H1 (cell line): ENCODE data around the gene TIAM2. TPM values are rescaled to one million over a fixed set of nuclear protein-coding genes. Genes with fewer than 3 reads are reported as not detected.

Source experiments
- CTCF ChIA-PET: fragments of 300-600 bp; sonication (Branson Sonifier 250); formaldehyde crosslinking; loops from one replicate; lab custom pipeline; 2021; ENCODE audit not compliant: partially characterized antibody; lab: Charles Lee
- POLR2A ChIA-PET: fragments of 300-600 bp; sonication (Branson Sonifier 250); formaldehyde crosslinking; loops from one replicate; lab custom pipeline; 2021; ENCODE audit warnings: inconsistent platforms; ENCODE audit not compliant: partially characterized antibody; lab: Charles Lee
- DNase-seq, 2 experiments: peaks; one replicate each; pipeline versions ENCODE4 v3.0.0 to v3.0.0-alpha.2; 2010 to 2022; ENCODE audit warnings: low spot score in 2 of 2, low read depth in 1 of 2, mixed read lengths in 1 of 2
- FAIRE-seq: peaks from 2 replicates; lab custom pipeline; 2011; peaks lifted over from hg19 to GRCh38; lab: Jason Lieb, UNC
- H2AFZ ChIP-seq: 2 replicates; pipeline ENCODE4 v1.8.1; 2012; ENCODE audit warnings: low read length, inconsistent platforms
- H2AK5ac ChIP-seq: 2 replicates; pipeline ENCODE4 v1.6.1; 2013; ENCODE audit warnings: low read depth, low read length
- H2BK120ac ChIP-seq: replicated peaks from 2 replicates; pipeline ENCODE3; 2013; ENCODE audit warnings: low read depth, low read length, inconsistent platforms
- H2BK12ac ChIP-seq: 2 replicates; pipeline ENCODE4 v1.6.1; 2013; ENCODE audit warnings: low read depth, low read length
- H2BK15ac ChIP-seq: 2 replicates; pipeline ENCODE4 v1.6.1; 2013; ENCODE audit warnings: low read length
- H2BK20ac ChIP-seq: 2 replicates; pipeline ENCODE4 v1.6.1; 2013; ENCODE audit warnings: low read length
- H2BK5ac ChIP-seq: 2 replicates; pipeline ENCODE4 v1.6.1; 2013; ENCODE audit warnings: low read depth, low read length
- H3K14ac ChIP-seq: 2 replicates; pipeline ENCODE4 v1.6.1; 2013; ENCODE audit warnings: inconsistent platforms; ENCODE audit not compliant: insufficient read length
- H3K18ac ChIP-seq: 2 replicates; pipeline ENCODE4 v1.6.1; 2013; ENCODE audit warnings: low read length; ENCODE audit errors: extremely low read depth
- H3K23ac ChIP-seq: 2 replicates; pipeline ENCODE4 v1.6.1; 2013; ENCODE audit warnings: inconsistent platforms; ENCODE audit not compliant: insufficient read length
- H3K23me2 ChIP-seq: 2 replicates; pipeline ENCODE4 v1.6.1; 2013; ENCODE audit warnings: low read depth, low read length
- H3K27ac ChIP-seq: 2 replicates; pipeline ENCODE4 v1.6.1; 2011; ENCODE audit warnings: low read depth, low read length, inconsistent platforms
- H3K27me3 ChIP-seq, 4 experiments: replicated peaks in 1 of 4; 1 replicate in 1 of 4; 2 replicates in 3 of 4; pipeline versions ENCODE4 v1.6.1 to v1.8.1; 2011 to 2013; ENCODE audit warnings: low read length in 3 of 4, mild to moderate bottlenecking in 3 of 4, inconsistent platforms in 2 of 4, mixed read lengths in 2 of 4, moderate library complexity in 1 of 4; ENCODE audit not compliant: control insufficient read depth in 3 of 4, insufficient read depth in 3 of 4; ENCODE audit errors: extremely low read depth in 1 of 4
- H3K36me3 ChIP-seq, 4 experiments: 2 replicates each; pipeline versions ENCODE4 v1.6.1 to v1.8.1; 2011 to 2013; ENCODE audit warnings: mild to moderate bottlenecking in 4 of 4, low read length in 3 of 4, moderate library complexity in 2 of 4, control low read depth in 1 of 4, inconsistent platforms in 1 of 4; ENCODE audit not compliant: insufficient read depth in 4 of 4, control insufficient read depth in 2 of 4
- H3K4ac ChIP-seq: replicated peaks from 2 replicates; pipeline ENCODE3; 2013; ENCODE audit warnings: low read length, low read depth, mixed read lengths, inconsistent platforms; ENCODE audit not compliant: insufficient read length
- H3K4me1 ChIP-seq, 4 experiments: replicated peaks in 1 of 4; 1 replicate in 1 of 4; 2 replicates in 3 of 4; pipeline versions ENCODE4 v1.6.1 to v1.8.1; 2011 to 2013; ENCODE audit warnings: low read length in 3 of 4, inconsistent platforms in 2 of 4, mixed read lengths in 1 of 4; ENCODE audit not compliant: insufficient read depth in 4 of 4, control insufficient read depth in 3 of 4
- H3K4me2 ChIP-seq, 2 experiments: 2 replicates each; pipeline versions ENCODE4 v1.6.1 to v1.8.1; 2011 to 2013; ENCODE audit warnings: low read depth in 2 of 2, low read length in 2 of 2, control low read depth in 1 of 2, inconsistent platforms in 1 of 2, mild to moderate bottlenecking in 1 of 2; ENCODE audit not compliant: insufficient read depth in 1 of 2
- H3K4me3 ChIP-seq, 4 experiments: fragments of 200-600, 300-600 bp in 1 of 4; sonication (generic), shearing (Covaris generic), sonication (Bioruptor Twin) in 1 of 4; 2 replicates each; pipeline versions ENCODE4 v1.5.1 to v1.8.1; 2011 to 2016; ENCODE audit warnings: low read length in 4 of 4, low read depth in 3 of 4, control low read depth in 2 of 4, inconsistent platforms in 2 of 4, mild to moderate bottlenecking in 2 of 4, mixed read lengths in 1 of 4, moderate library complexity in 1 of 4; ENCODE audit not compliant: insufficient read depth in 2 of 4; ENCODE audit errors: extremely low read depth in 1 of 4
- H3K56ac ChIP-seq: replicated peaks from 2 replicates; pipeline ENCODE3; 2013; ENCODE audit warnings: low read depth, mild to moderate bottlenecking, mixed read lengths, low read length, inconsistent platforms; ENCODE audit not compliant: insufficient read length
- H3K79me1 ChIP-seq: 2 replicates; pipeline ENCODE4 v1.6.1; 2013; ENCODE audit warnings: low read depth, low read length, control low read depth
- H3K79me2 ChIP-seq, 2 experiments: 2 replicates each; pipeline versions ENCODE4 v1.6.1 to v1.8.1; 2012 to 2013; ENCODE audit warnings: low read length in 2 of 2, mild to moderate bottlenecking in 2 of 2, inconsistent platforms in 1 of 2; ENCODE audit not compliant: insufficient read depth in 2 of 2, control insufficient read depth in 1 of 2
- H3K9ac ChIP-seq, 4 experiments: replicated peaks in 1 of 4; 1 replicate in 1 of 4; 2 replicates in 3 of 4; pipeline versions ENCODE4 v1.6.1 to v1.8.1; 2011 to 2013; ENCODE audit warnings: low read depth in 3 of 4, low read length in 3 of 4, control low read depth in 2 of 4, mild to moderate bottlenecking in 2 of 4, moderate library complexity in 2 of 4, inconsistent platforms in 1 of 4; ENCODE audit errors: extremely low read depth in 1 of 4
- H3K9me3 ChIP-seq, 2 experiments: 2 replicates each; pipeline versions ENCODE4 v1.6.1 to v1.8.1; 2012 to 2013; ENCODE audit warnings: mild to moderate bottlenecking in 2 of 2, moderate library complexity in 2 of 2, control low read depth in 1 of 2, inconsistent platforms in 1 of 2, low read depth in 1 of 2, low read length in 1 of 2, mixed read lengths in 1 of 2; ENCODE audit not compliant: insufficient read depth in 2 of 2
- H4K20me1 ChIP-seq, 2 experiments: replicated peaks in 1 of 2; 2 replicates each; pipeline versions ENCODE3 to v1.8.1; 2011 to 2013; ENCODE audit warnings: inconsistent platforms in 2 of 2, low read length in 2 of 2, mild to moderate bottlenecking in 1 of 2; ENCODE audit not compliant: insufficient read depth in 2 of 2, control insufficient read depth in 1 of 2
- H4K5ac ChIP-seq: 2 replicates; pipeline ENCODE4 v1.6.1; 2013; ENCODE audit warnings: low read length, low read depth, mixed read lengths, inconsistent platforms; ENCODE audit not compliant: insufficient read length
- H4K8ac ChIP-seq: 2 replicates; pipeline ENCODE4 v1.8.0; 2013; ENCODE audit warnings: mild to moderate bottlenecking, moderate library complexity, low read length, inconsistent platforms; ENCODE audit not compliant: insufficient read depth; ENCODE audit errors: extremely low read depth
- H4K91ac ChIP-seq: replicated peaks from 2 replicates; pipeline ENCODE3; 2013; ENCODE audit warnings: low read length, mixed read lengths, inconsistent platforms; ENCODE audit not compliant: insufficient read length
- HDAC2 ChIP-seq, 2 experiments: fragments of 300-600 bp in 1 of 2; sonication (generic) in 1 of 2; IDR thresholded peaks; 2 replicates each; pipeline ENCODE4 v1.6.1; 2011 to 2012; ENCODE audit warnings: low read depth in 2 of 2, low read length in 2 of 2, mild to moderate bottlenecking in 2 of 2, moderate library complexity in 2 of 2, borderline replicate concordance in 1 of 2, inconsistent platforms in 1 of 2
- MAFK ChIP-seq: IDR thresholded peaks from 2 replicates; pipeline ENCODE4 v1.6.1; 2012; ENCODE audit warnings: low read depth, mild to moderate bottlenecking, improper control_type of control experiment, low read length
- WGBS, 2 experiments: shearing (Covaris generic) in 1 of 2; methylation state at CpG; one replicate each; pipeline versions ENCODE4 v1.1.6 to v1.1.7; 2013 to 2015; ENCODE audit warnings: low lambda C conversion rate in 2 of 2, mixed read lengths in 2 of 2, inconsistent platforms in 1 of 2, low coverage in 1 of 2, missing lambda C conversion rate in 1 of 2; ENCODE audit not compliant: insufficient replicate concordance in 2 of 2, insufficient coverage in 1 of 2, insufficient read length in 1 of 2; ENCODE audit errors: extremely low coverage in 1 of 2, missing lambda C conversion rate in 1 of 2; 5-methylcytosine and 5-hydroxymethylcytosine counted together
- polyA plus RNA-seq, 7 experiments: library from polyadenylated mRNA; depleted of rRNA in 3 of 7; stranded (reverse) in 5 of 7; unstranded in 2 of 7; fragments of >200 nt in 5 of 7; fragments of 200-250 nt in 2 of 7; gene quantifications; 1 replicate in 5 of 7; 2 replicates in 1 of 7; 4 replicates in 1 of 7; pipeline versions ENCODE4 v1.2.1 to v1.2.3, GENCODE V29; 2011 to 2013; ENCODE audit warnings: missing spikeins in 2 of 7, mixed read lengths in 2 of 7
- total RNA-seq: library from RNA; stranded (reverse); fragmentation: NEBNext Ultra II Directional; extraction: Animal tissue kit (Norgen Biotek cat#: 25700); gene quantifications from 2 replicates; pipeline ENCODE4 v1.2.1, GENCODE V29; 2021

TIAM2 gene
- total and polyA plus RNA-seq, 2 of the 8 experiments (the other 6 are each of a cell fraction or from before 2014, with no cell fraction given): 7.4 to 23.9 TPM

DNA sequence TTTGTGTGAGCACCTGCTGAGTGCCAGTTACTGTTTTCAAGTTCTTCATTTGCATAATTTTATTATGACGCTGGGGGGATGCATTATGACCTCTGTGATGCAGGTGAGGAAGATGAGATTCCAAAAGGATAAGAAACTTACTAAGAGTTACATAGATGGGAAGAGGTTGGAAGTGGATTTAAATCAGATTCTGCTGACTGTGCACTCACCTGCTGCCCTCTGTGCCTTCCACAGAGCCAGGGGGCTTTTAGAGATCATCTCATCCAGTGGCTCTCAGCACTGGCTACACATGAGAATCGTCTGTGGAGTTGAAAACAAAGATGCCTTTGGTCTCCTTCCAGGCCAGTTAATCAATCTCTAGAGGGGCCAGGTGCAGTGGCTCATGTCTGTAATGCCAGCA, 47.9 kb downstream of the TIAM2 start:
- no peaks in the 10 kb centered on the region for H4K20me1 ChIP-seq
- H3K4me2 ChIP-seq: no peak overlapping the region
- H3K79me1 ChIP-seq: no peaks in the 10 kb centered on the region
- H3K4me1 ChIP-seq: peaks cover 0 to 31% (median 9%) of the 10 kb centered on the region in 4 experiments; a peak in 6 of 7 replicates
- no peak overlapping the region for H4K5ac ChIP-seq
- no peak overlapping the region for H3K27ac ChIP-seq
- H3K79me2 ChIP-seq: peaks cover 0 to 2% of the 10 kb centered on the region in 2 experiments; a peak in 1 of 4 replicates
- FAIRE-seq (no peak), DNase-seq (no peak)
- H4K91ac ChIP-seq: no peak overlapping the region
- H3K4ac ChIP-seq: no peak overlapping the region
- H3K4me3 ChIP-seq: no peak overlapping the region
- H3K18ac ChIP-seq: peak overlapping the region; percentile 48
- no peak overlapping the region for H3K56ac ChIP-seq
- H3K36me3 ChIP-seq: no peaks in the 10 kb centered on the region
- no peaks in the 10 kb centered on the region for H3K23me2 ChIP-seq
- H2AFZ ChIP-seq: no peak overlapping the region
- no peak overlapping the region for H3K14ac ChIP-seq
- no peaks in the 10 kb centered on the region for H3K27me3 ChIP-seq
- no peak overlapping the region; the same call in 1 of the 2 replicates for H4K8ac ChIP-seq
- no peak overlapping the region for H3K9ac ChIP-seq
- TF ChIP-seq MAFK (peak; percentile 59; the same call in 1 of the 2 replicates), HDAC2 (IDR thresholded peaks at IDR 0.05; ENCODE audit: borderline replicate concordance in 1 of 2, low read depth in 2 of 2, low read length in 2 of 2) (no peak)
- H2BK120ac ChIP-seq: no peak overlapping the region
- H3K9me3 ChIP-seq: no peaks in the 10 kb centered on the region
- peak overlapping the region; percentile 44 for H2BK5ac ChIP-seq
- 0 out of 2 replicates have a peak overlapping the region, but pooled peaks have one; percentile 86 for H2AK5ac ChIP-seq
- WGBS, 2 experiments: 90% methylated on average over 2 of the region's 2 CpGs; no CpG with 5 or more reads in 1 of the 2 experiments
- H3K23ac ChIP-seq: no peak overlapping the region
- ChIA-PET CTCF (no interaction called here), POLR2A (no interaction called here)
- H2BK15ac ChIP-seq: 0 out of 2 replicates have a peak overlapping the region, but pooled peaks have one; percentile 46
- H2BK20ac ChIP-seq: no peak overlapping the region
- 0 out of 2 replicates have a peak overlapping the region, but pooled peaks have one; percentile 50 for H2BK12ac ChIP-seq
